Measurements from ENCODE around the gene TTLL11. TPM values are rescaled to one million over a fixed set of nuclear protein-coding genes. Genes with fewer than 3 reads are reported as not detected.
A peak's percentile ranks its signal among the peaks of the same experiment; 100 is the strongest.
"Not testable (repeated sequence)": the region's sequence is repeated elsewhere in the genome, so short reads cannot be mapped to it uniquely, and the experiment has no call there.

Gene TTLL11
- total RNA-seq, 6 experiments from 2014 or later: 6.9 to 10.2 (median 8.3) TPM

- TF ChIP-seq CTCF (IDR thresholded peaks at IDR 0.05): no peak
- Mint-ChIP-seq H3K27me3 (ENCODE audit: insufficient read depth) (no peaks in the 10 kb centered on the region; the same call in 1 of the 2 replicates), H3K4me3 (no peak overlapping the region), H3K36me3 (ENCODE audit: low read depth) (no peaks in the 10 kb centered on the region), H3K27ac (no peak overlapping the region), H3K9me3 (no peaks in the 10 kb centered on the region), H3K4me1 (ENCODE audit: low read depth) (no peaks in the 10 kb centered on the region; the same call in 1 of the 2 replicates)
- no peak for DNase-seq
These were observed 85.3 kb downstream of the TTLL11 start for GRCh38 chr9:122007837-122008236.

DNA sequence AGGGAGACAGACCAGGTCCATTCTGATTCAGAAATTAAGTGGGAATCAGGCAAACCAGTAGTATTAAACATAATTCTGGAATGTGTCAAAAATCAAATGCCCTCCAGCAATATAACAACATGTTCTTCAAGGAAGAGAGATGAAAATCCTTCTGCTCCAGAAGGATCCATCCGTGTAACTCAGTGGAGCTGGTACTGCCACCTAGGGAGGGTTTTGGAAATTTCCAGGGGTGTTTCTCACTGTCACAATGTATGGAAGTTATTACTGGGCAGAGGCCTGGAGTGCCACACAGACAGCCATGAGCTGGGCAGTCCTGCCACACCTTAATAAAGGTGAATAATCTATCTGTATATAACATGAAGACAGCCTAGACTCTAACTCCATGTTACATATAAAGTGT, 87.5 kb downstream of the TTLL11 start:
- no peak overlapping the region for H3K27ac Mint-ChIP-seq
- H3K36me3 Mint-ChIP-seq (ENCODE audit: low read depth): no peaks in the 10 kb centered on the region
- no peaks in the 10 kb centered on the region for H3K9me3 Mint-ChIP-seq
- peaks cover 13% of the 10 kb centered on the region for H3K4me1 Mint-ChIP-seq (ENCODE audit: low read depth)
- TF ChIP-seq CTCF (IDR thresholded peaks at IDR 0.05): peak; percentile 80
- no peak overlapping the region for H3K4me3 Mint-ChIP-seq
- peak; percentile 44 for DNase-seq
- H3K27me3 Mint-ChIP-seq (ENCODE audit: insufficient read depth): no peaks in the 10 kb centered on the region; the same call in 1 of the 2 replicates

- Mint-ChIP-seq H3K36me3 (ENCODE audit: low read depth) (no peaks in the 10 kb centered on the region), H3K27ac (no peak overlapping the region), H3K27me3 (ENCODE audit: insufficient read depth) (no peaks in the 10 kb centered on the region; the same call in 1 of the 2 replicates), H3K9me3 (no peaks in the 10 kb centered on the region), H3K4me3 (no peak overlapping the region), H3K4me1 (ENCODE audit: low read depth) (peaks cover 13% of the 10 kb centered on the region)
- no peak for DNase-seq
- TF ChIP-seq CTCF (IDR thresholded peaks at IDR 0.05): no peak
These were observed 88.5 kb downstream of the TTLL11 start for GRCh38 chr9:122004589-122004988.

- Mint-ChIP-seq H3K27me3 (ENCODE audit: insufficient read depth) (peaks cover 2% of the 10 kb centered on the region), H3K4me3 (peak overlapping the region; percentile 41; the same call in 1 of the 2 replicates), H3K9me3 (no peaks in the 10 kb centered on the region), H3K4me1 (ENCODE audit: low read depth) (peaks cover 18% of the 10 kb centered on the region), H3K27ac (peak overlapping the region; percentile 93), H3K36me3 (ENCODE audit: low read depth) (no peaks in the 10 kb centered on the region)
- TF ChIP-seq CTCF (IDR thresholded peaks at IDR 0.05): no peak
- peak; percentile 32 for DNase-seq
These were observed 91.5 kb downstream of the TTLL11 start for GRCh38 chr9:122001491-122002201.

DNA sequence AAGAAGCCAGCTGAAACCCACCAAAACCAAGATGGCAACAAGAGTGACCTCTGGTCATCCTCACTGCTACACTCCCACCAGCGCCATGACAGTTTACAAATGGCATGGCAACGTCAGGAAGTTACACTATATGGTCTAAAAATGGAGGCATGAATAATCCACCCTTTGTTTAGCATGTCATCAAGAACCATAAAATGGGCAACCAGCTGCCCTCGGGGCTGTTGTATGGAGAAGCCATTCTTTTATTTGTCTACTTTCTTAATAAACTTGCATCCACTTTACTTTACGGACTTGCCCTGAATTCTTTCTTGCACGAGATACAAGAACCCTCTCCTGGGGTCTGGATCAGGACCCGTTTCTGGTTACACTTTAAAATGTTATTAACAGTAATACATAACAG, 92.6 kb downstream of the TTLL11 start:
- not testable (repeated sequence) for DNase-seq; H3K36me3 Mint-ChIP-seq (ENCODE audit: low read depth); H3K9me3 Mint-ChIP-seq; H3K4me3 Mint-ChIP-seq; H3K27me3 Mint-ChIP-seq (ENCODE audit: insufficient read depth); H3K27ac Mint-ChIP-seq
- peaks cover 18% of the 10 kb centered on the region for H3K4me1 Mint-ChIP-seq (ENCODE audit: low read depth)

DNA sequence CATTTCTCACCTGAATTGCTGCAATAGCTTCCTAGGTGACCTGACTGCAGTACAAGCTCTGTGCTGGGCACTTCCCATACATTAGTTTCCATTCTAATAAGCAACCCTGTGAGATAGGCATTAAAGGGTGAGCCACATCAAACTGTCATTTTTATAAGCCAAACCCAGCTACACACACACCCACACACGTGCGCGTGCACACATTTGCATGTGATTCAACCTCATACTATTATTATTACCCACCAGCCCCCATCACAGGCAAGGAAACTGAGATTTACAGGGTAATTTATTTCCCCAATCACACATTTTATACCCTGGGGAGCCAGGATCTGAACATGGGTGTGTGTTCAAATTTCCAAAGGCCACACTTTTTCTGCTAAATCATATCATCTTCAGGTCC, 93.6 kb downstream of the TTLL11 start:
- Mint-ChIP-seq H3K27me3 (ENCODE audit: insufficient read depth) (peaks cover 2% of the 10 kb centered on the region), H3K9me3 (no peaks in the 10 kb centered on the region), H3K4me1 (ENCODE audit: low read depth) (peaks cover 18% of the 10 kb centered on the region), H3K27ac (no peak overlapping the region), H3K4me3 (no peak overlapping the region), H3K36me3 (ENCODE audit: low read depth) (no peaks in the 10 kb centered on the region)
- TF ChIP-seq CTCF (IDR thresholded peaks at IDR 0.05): no peak
- DNase-seq: no peak
